ENCODE measurements around the gene MANF.
"Not testable (repeated sequence)": the region's sequence is repeated elsewhere in the genome, so short reads cannot be mapped to it uniquely, and the experiment has no call there.

Gene MANF

GRCh38 chr3:51373658-51374421 is 11.3 kb upstream of the MANF start:
- DNase-seq = no peak

- DNase-seq = no peak
Measured at GRCh38 chr3:51374456-51374855, 10.6 kb upstream of the MANF start.

GRCh38 chr3:51375136-51375535 is 10.0 kb upstream of the MANF start:
- no peak for DNase-seq

- DNase-seq = no peak
Measured at GRCh38 chr3:51375571-51375970, 9.5 kb upstream of the MANF start.

- no peak for DNase-seq
Measured at GRCh38 chr3:51378065-51378464, 7.0 kb upstream of the MANF start.

- DNase-seq = no peak
Measured at GRCh38 chr3:51378726-51379125, 6.4 kb upstream of the MANF start.

GRCh38 chr3:51379301-51379700 is 5.8 kb upstream of the MANF start:
- peak; percentile 15 for DNase-seq

- no peak for DNase-seq
Measured at GRCh38 chr3:51379746-51380455, 5.2 kb upstream of the MANF start.

GRCh38 chr3:51380601-51381332 is 4.3 kb upstream of the MANF start:
- DNase-seq = no peak

GRCh38 chr3:51381333-51381705 is 3.8 kb upstream of the MANF start:
- DNase-seq = no peak

- no peak for DNase-seq
Measured at GRCh38 chr3:51382076-51382745, 2.9 kb upstream of the MANF start.

- no peak for DNase-seq
Measured at GRCh38 chr3:51382947-51383578, 2.0 kb upstream of the MANF start.

- no peak for DNase-seq
Measured at GRCh38 chr3:51384055-51384725, 901 bp upstream of the MANF start.

GRCh38 chr3:51385621-51386091 is 565 bp downstream of the MANF start:
- no peak for DNase-seq

GRCh38 chr3:51386159-51386851 is 1.2 kb downstream of the MANF start:
- no peak for DNase-seq

GRCh38 chr3:51386852-51387229 is 1.8 kb downstream of the MANF start:
- no peak for DNase-seq

- not testable (repeated sequence) for DNase-seq
Measured at GRCh38 chr3:51387281-51387680, 2.2 kb downstream of the MANF start.

- DNase-seq = no peak
Measured at GRCh38 chr3:51388286-51389029, 3.4 kb downstream of the MANF start.

- peak; percentile 34 for DNase-seq
Measured at GRCh38 chr3:51389423-51390183, 4.5 kb downstream of the MANF start.

Measured in GDM1 (cell line).